ENCODE measurements around the gene RHOF.

RHOF gene

DNA sequence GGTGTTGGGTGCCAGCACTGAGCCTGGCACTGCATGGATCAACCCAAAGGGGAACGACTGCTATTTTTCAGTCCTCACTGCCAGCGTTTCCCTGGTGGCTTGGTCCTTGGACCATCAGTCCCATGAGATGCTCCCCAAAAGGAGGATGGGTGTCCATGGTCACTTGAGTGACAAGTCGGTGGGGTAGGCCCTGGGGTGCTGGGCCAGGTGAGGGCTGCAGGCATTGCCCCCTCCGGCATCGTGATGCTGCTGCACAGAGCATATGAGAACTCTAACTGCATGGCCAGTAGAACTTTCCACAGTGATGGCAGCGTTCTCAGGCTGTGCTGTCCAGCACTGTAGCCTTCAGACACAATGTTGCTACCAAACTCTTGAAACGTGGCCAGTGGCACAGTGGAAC, 26.6 kb upstream of the RHOF start:
- in situ Hi-C loops (cut with MboI; ENCODE audit: low sequenced_read_pairs), result no loop called here

DNA sequence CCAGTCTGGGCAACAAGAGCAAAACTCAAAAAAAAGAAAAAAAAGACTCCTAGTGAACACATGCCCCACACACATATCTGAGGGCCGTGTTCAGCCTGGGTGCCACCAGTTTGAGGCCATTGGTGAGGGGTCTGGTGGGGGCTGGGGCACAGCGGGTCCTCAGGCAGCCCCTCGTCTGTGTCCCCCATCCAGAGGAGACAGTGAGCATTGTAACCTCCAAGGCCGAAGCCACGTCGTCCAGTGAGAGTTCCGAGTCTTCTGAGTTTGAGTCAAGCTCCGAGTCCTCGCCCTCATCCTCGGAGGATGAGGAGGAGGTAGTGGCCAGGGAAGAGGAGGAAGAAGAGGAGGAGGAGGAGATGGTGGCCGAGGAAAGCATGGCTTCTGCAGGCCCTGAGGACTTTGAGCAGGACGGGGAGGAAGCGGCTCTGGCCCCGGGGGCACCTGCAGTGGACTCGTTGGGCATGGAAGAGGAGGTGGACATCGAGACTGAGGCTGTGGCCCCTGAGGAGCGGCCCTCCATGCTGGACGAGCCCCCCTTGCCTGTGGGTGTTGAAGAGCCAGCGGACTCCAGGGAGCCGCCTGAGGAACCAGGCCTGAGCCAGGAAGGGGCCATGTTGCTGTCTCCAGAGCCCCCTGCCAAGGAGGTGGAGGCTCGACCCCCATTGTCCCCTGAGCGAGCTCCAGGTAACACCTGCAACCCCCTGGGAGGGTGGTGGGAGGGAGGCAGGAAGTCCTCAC, 25.9 kb upstream of the RHOF start:
- in situ Hi-C loops (cut with MboI; ENCODE audit: low sequenced_read_pairs), result no loop called here

DNA sequence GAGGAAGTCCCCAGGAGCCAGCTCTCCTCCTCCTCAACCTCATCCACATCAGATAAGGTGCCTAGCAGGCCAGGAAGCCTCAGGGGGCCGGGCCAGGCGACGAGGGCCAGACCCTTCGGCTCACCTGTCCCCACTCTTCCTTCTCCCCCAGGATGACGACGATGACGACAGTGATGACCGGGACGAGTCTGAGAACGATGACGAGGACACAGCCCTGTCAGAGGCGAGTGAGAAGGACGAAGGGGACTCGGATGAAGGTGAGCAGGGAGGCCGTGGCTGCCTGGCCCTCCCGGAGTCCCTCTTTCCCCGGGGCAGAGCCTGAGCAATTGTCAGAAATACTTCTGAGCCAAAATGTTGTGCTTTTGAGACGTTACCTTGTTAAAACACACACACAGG, 24.2 kb upstream of the RHOF start:
- in situ Hi-C loops (cut with MboI; ENCODE audit: low sequenced_read_pairs), result no loop called here

DNA sequence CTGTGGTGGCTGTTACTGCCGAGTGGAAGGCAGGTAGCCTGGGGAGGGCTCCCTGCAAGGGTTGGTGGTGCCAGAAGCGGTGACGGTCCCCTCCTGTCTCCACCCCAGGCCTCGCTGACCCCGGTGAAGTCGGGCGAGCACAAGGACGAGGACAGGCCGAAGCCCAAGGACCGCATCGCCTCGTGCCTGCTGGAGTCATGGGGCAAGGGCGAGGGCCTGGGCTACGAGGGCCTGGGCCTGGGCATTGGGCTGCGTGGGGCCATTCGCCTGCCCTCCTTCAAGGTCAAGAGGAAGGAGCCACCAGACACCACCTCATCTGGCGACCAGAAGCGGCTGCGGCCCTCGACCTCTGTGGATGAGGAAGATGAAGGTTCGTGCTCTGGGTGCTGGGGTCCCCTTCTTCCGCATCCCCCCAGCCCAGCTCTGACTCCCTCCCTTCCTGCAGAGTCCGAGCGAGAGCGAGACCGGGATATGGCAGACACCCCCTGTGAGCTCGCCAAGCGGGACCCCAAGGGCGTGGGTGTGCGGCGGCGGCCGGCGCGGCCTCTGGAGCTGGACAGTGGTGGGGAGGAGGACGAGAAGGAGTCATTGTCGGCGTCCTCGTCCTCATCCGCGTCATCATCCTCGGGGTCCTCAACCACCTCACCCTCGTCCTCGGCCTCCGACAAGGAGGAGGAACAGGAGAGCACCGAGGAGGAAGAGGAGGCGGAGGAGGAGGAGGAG, 23.6 kb upstream of the RHOF start:
- in situ Hi-C loops (cut with MboI; ENCODE audit: low sequenced_read_pairs), result no loop called here

DNA sequence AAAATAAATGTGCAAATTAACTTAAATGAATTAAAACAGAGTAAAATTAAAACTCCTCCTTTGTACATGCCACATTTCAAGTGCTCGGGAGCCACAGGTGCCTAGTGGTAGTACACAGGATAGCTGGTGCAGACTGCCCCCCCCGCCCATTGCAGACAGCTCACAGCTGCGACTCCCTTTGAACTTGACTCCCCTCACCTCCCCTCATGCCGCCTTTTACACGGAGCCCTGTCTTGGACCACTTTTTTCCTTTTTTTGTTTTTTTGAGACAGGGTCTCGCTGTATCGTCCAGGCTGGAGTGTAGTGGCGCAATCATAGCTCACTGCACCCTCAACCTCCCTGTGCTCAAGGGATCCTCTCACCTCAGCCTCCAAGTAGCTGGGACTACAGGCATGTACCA, 21.8 kb upstream of the RHOF start:
- in situ Hi-C loops (cut with MboI; ENCODE audit: low sequenced_read_pairs), result no loop called here

DNA sequence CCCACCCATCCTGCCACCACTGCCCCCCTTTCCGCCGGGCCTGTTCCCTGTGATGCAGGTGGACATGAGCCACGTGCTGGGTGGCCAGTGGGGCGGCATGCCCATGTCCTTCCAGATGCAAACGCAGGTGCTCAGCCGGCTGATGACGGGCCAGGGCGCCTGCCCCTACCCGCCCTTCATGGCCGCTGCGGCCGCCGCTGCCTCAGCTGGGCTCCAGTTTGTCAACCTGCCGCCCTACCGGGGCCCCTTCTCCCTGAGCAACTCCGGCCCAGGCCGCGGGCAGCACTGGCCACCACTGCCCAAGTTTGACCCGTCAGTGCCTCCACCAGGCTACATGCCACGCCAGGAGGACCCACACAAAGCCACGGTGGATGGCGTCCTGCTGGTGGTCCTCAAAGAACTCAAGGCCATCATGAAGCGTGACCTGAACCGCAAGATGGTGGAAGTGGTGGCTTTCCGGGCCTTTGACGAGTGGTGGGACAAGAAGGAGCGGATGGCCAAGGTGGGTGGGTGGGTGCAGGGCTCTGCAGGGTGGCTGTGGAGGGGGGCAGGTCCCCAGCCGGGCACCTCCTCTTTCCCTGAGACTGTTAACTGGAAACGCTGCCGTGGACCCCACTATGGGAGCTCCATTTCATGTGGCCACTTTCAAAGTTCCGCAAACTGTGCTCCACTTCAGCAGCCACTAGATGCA, 21.1 kb upstream of the RHOF start:
- in situ Hi-C loops (cut with MboI; ENCODE audit: low sequenced_read_pairs), result no loop called here

DNA sequence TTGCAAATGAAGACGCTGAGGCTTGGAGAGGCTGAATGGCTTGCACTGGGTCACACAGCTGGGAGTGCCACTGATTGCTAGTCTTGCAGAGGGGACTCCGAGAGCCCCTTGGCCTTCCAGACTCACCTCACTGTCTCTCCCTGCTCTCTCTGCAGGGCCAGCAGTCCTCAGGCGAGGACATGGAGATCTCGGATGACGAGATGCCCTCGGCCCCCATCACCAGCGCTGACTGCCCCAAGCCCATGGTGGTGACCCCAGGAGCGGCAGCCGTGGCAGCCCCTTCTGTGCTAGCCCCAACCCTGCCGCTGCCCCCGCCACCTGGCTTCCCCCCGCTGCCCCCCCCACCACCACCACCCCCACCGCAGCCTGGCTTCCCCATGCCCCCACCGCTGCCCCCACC, 20.5 kb upstream of the RHOF start:
- in situ Hi-C loops (cut with MboI; ENCODE audit: low sequenced_read_pairs), result no loop called here

DNA sequence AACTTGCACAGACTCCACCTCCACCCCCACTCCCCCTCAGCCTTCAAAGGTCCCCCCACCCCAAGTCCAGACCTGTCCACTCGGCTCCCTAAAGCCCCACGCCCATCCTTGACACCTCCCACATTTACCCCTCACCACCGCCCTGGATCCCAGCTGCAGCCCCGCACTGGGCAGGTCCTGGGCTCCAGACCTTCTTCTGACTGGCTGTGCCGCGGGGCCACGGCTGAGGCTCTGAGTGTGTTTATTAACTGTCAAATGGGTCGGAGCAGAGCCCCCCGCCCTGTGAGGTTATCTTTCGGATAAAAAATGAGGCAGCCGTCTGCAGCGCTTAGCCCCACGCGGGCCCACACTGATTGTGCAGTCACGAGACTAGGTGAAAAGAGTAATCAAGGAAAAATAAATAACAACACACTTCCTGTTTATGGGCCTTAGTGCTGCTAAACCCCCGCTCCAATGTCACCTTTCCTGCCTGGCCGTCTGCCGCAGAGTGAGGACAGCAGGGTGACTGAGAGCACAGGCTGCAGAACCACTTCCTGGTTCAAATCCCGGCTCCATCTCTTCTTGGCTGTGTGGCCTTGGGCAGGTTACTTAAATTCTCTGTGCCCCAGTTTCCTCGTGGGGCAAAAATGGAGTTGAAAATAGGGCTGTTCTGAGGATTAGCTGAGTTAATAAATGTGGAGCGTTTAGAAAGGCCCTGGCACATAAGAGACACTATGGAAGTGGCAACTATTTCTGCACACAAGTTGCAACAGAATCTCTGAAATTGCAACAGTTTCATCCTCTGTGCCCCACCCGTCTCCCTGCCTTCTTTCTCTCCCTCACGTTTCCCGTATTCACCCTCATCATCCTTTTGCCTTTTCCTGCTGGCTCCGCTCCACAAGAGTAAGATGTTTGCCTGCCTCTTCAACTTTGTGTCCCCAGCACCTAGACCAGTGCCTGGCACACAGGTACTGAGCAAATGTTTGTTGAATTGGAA, 19.7 kb upstream of the RHOF start:
- in situ Hi-C loops (cut with MboI; ENCODE audit: low sequenced_read_pairs), result no loop called here

DNA sequence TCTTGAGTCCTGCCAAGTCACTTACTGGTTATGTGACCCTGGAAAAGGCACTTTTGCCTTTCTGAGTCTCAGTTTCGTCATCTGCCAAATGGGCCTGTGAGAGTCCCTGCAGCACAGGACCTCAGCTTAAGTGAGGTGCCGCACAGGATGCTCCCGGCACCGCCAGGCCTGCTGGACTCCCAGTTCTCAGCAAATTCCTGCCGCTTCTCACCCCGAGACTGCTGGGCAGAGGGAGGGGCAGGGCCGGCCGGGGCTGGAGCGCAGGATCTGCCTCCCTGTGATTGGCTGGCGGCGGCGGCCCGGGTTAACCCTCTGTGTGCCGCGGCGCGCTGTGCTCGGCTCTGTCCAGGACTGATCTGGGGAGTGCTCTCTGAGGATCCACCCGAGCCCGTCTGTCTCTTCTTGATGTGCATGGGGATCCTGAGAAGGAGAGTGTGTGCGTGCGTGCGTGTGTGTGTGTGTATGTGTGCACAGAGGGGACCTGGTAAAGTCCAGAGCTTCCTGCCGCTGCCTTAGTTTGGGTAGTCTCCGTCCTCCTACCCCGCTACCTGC, 18.9 kb upstream of the RHOF start:
- in situ Hi-C loops (cut with MboI; ENCODE audit: low sequenced_read_pairs), result no loop called here

DNA sequence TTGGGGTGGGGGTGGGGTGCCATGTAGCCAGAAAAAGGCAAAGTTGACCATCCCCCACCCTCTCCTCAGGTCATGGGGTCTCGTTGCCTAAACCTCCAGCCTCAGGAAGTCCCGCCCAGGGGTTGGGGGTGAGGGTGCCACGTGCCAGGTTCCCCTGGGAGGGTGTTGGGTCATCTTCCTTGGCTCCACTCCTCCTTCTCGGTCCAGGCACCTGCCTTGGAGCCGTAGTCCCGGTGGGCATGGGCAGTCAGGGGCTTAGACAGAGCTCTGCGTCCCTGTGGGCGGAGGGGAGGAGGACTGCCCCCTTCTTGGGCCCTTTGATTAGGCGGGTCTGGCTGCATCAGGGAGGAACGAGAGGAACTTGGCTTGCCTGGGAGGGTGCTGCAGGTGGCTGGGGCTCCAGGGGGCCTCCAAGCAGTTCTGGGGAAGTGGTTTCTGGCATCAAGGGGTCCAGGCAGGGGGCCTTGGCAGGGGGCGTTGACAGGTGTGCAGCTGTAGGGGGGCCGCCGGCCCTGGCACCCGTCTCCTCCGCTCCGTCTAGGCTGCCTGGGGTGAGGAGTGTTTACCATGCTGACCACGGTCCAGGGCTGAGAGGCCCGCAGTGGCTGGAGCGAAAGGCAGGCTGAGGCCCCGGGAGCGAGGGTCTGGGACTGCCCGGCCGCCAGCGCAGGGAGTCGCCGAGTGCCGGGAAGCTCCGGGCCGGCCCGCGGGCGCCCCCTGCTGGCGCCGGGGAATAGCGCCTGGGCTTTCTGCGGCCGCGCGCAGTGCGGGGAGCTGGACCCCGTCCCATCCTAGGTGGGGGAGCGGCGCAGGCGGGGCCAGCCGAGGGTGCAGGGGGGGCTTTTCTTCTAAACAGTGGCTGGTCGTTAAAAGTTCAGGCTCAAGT, 18.2 kb upstream of the RHOF start:
- in situ Hi-C loops (cut with MboI; ENCODE audit: low sequenced_read_pairs), result no loop called here

DNA sequence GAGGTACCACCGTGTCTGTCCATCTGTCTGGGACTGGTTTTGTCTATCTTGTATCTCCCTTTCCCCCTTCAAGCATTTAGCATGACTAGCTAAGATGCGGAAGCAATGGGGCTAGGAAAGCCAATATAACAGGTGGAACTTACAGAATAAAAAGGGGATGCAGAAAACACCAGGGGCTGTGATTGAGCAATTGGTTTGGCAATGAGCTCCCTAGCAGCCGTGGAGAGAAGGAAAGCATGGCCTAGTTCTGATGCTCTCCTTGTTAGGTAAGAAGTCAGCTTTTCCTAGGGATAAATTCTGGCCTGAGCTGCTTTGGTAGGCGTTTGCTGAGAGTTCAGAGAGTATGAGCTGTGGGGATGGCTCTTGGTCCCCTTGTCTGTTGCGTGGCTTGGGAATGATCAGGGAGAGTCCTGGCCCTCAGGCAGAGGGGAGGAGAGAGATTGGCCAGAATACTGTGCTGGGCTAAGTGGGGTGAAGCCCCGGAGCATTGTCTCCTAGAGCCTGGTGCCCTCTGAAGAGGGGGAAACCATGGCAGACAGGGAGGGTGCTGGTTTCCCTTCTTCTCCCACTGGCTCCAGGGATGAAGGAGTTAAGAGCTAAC, 17.4 kb upstream of the RHOF start:
- in situ Hi-C loops (cut with MboI; ENCODE audit: low sequenced_read_pairs), result no loop called here

DNA sequence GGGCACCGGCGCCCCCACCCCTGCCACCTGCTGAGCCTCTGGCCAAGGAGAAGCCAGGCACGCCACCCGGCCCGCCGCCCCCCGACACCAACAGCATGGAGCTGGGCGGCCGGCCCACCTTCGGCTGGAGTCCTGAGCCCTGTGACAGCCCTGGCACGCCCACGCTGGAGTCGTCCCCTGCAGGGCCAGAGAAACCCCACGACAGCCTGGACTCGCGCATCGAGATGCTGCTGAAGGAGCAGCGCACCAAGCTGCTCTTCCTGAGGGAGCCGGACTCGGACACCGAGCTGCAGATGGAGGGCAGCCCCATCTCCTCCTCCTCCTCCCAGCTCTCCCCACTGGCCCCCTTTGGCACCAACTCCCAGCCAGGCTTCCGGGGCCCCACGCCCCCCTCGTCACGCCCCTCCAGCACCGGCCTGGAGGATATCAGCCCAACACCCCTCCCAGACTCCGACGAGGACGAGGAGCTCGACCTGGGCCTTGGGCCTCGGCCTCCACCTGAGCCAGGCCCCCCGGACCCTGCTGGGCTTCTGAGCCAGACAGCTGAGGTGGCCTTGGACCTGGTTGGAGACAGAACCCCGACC, 16.8 kb upstream of the RHOF start:
- in situ Hi-C loops (cut with MboI; ENCODE audit: low sequenced_read_pairs), result no loop called here

DNA sequence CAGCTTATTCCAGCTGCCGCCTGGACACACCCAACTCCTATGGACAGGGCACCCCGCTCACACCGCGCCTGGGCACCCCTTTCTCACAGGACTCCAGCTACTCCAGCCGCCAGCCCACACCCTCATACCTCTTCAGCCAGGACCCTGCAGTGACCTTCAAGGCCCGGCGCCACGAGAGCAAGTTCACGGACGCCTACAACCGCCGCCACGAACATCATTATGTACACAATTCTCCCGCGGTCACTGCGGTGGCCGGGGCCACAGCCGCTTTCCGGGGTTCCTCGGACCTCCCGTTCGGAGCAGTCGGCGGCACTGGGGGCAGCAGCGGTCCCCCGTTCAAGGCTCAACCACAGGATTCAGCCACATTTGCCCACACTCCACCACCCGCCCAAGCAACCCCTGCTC, 16.2 kb upstream of the RHOF start:
- in situ Hi-C loops (cut with MboI; ENCODE audit: low sequenced_read_pairs), result no loop called here

DNA sequence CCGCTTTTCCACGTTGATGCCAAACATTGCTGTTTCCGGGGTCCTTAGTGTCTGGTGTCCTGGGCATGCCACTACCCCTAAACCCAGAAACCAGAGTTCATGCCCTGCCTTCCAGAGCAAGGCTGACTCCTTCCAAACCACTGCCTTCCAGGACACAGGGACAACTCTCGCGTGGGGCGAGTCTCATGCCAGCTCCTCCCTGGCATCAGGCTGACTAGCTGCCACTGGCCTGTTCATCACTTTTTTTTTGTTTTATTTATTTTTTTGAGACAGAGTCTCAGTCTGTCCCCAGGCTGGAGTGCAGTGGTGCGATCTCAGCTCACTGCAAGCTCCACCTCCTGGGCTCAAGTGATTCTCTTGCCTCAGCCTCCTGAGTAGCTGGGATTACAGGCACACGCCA, 15.1 kb upstream of the RHOF start:
- in situ Hi-C loops (cut with MboI; ENCODE audit: low sequenced_read_pairs), result no loop called here

DNA sequence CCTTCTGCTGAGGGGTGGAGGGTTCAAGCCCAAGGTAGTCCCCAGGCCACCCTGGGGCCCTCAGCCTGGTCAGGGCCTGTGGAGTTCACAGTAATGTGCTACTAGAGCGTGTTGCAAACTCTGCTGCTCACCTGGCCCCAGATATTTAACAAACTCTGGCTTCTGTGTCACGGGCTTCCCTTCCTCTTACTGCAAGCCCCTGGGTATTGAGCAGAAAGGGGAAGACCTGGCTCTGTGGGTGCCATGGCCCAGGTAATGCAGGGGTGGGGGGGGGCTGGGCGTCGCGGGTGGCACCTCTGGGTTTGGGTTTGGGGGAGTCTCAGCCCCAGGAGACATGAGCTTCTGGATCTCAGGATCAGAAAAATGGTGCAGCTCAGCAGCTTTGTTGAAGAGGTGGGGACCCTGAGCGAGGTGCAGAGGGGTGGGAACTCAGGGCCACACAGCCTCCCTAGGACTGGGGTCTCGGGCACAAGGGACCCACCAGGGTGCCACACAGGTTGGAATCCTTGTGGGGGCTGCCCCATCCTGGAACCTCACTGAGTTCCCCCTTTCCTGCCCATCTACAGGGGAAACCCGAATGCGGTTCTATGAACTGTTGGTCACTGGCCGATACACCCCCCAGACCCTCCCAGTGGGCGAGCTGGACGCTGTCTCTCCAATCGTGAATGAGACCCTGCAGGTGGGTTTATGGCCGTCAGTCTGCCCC, 14.3 kb upstream of the RHOF start:
- in situ Hi-C loops (cut with MboI; ENCODE audit: low sequenced_read_pairs), result no loop called here

DNA sequence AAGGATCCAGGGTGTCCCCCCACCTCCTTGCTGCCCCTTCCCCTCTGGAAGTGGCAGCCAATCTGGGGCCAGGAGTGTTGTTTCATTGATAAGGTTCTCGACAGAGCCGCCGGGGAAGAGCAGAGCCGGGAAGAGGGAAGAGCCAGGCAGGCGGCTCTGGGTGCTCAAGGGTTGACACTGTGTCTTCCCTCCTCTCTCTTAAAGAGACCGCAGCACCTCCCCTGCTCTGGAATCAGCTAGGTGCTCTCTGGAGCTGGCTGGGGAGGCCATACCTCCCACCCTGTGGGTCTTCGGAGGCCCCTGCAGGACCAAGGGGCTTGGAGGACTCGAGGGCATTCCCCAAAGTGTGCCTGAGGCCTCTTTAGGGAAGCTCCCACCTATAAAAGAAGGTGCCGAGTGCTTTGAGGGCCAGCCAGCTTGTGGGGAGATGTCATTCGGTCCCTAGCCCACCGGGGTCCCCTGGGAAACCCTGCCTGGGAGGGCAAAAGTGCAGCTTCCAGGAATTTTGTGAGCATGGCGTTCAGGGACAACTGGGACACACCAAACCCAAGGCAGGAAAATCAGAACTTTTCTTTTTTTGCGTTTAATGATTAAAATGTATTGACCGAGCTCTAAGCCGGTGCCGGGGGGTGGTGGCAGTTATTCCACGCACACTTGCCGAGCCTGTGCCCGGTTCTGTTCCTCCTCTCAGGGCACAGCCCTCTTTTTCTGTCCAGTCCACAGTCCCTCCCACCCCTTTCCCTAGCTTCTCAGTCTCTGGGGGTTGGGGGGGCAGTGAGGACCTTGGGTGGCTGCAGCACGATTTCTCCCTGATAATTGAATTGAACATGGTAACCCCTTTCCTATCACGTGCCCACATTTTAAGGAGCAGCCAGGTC, 13.3 kb upstream of the RHOF start:
- in situ Hi-C loops (cut with MboI; ENCODE audit: low sequenced_read_pairs), result no loop called here

DNA sequence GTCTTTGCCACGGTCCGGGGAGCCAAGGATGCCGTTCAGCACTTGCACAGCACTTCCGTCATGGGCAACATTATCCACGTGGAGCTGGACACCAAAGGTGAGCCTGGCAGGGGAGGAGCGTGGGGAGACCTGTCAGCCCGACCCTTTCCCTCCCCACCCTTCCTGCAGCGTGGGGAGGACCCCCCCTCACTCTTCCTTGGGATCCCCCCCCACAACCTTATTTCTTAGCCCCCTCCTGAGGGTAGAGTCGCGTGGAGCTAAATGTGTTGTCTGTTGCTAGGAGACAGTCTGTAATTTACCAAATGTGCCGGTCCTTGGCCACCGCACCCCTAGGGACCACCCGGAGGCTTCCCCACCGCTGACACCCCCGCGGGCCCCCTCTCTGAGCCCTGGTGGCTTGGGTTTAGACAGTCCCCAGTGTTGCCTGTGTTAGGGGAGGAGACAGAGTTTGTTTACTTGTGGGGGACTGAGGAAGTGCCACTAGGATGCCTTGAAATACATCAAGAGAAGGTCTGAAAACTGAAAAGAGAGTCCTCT, 12.6 kb upstream of the RHOF start:
- in situ Hi-C loops (cut with MboI; ENCODE audit: low sequenced_read_pairs), result no loop called here

Data from hTERT RPE-1 (cell line).